HG03039 (cell line): ENCODE results near the gene TRABD2B.

Experiments
- ATAC-seq: cut with Tn5 transposase; IDR thresholded peaks from one replicate; pipeline ENCODE4 v1.9.1; 2021; ENCODE audit warnings: mild to moderate bottlenecking, moderate library complexity; ENCODE audit not compliant: unreplicated experiment

The TRABD2B gene

GRCh38 chr1:47711848-47712492 is 285.2 kb downstream of the TRABD2B start:
- no peak for ATAC-seq

- ATAC-seq: no peak
These were observed 285.9 kb downstream of the TRABD2B start for GRCh38 chr1:47711184-47711847.
